HG03103 (cell line): ENCODE data around the gene BCL2L11.

ENCODE experiments used
- ATAC-seq: cut with Tn5 transposase; IDR thresholded peaks from one replicate; pipeline ENCODE4 v1.9.1; 2021; ENCODE audit warnings: low read depth; ENCODE audit not compliant: unreplicated experiment

BCL2L11 gene

DNA sequence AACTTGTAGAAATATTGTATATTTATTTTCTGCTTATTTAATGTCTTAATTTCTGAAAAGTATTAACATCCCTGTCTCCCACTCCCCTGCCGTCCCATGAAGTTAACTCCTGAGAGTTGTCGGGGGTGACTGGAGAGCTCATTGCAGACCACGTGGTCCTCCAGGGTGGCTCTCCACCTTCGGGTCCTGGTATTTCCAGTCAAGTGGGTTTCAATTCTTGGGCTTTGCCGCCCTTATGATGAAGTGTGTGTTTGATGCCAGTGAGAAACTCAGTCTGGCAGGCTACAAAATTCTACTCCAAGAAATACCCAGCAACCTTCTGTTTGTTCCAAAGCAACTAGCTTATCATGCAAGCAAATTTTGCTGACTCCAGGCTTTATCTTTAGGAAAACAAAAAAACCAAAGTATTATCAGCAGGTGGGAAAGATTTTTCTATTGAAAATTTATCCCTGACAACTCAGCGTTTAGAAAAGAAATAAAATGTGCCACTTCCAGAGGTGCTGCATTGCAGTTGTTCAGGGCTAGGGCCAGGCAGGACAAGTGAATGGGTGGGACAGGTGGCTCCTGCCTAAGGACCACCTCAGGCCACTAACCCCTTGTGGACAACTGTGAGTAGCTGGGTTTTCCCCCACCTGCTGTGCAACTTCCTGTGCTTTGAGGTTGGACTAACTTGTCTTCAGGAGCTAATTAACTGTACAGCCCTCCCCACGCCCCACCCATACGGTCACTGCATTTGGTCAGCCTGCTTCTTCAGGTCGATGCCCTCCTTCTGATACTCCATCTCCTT, 46.6 kb downstream of the BCL2L11 start:
- ATAC-seq: no peak

DNA sequence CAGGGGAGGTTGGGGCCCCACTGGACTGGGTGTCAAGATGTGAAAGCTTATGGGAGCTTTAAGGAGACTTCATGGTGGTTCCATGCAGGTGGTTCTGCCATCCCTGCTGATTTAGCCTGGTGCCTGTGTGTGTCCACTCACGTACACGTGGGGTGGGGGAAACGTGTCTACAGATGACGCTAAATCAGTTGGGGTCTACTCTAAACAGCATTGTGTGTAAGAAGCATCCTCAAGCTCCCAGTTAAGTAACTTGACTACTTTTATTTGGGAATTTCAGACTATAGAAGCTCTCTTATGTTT, 47.1 kb downstream of the BCL2L11 start:
- no peak for ATAC-seq

DNA sequence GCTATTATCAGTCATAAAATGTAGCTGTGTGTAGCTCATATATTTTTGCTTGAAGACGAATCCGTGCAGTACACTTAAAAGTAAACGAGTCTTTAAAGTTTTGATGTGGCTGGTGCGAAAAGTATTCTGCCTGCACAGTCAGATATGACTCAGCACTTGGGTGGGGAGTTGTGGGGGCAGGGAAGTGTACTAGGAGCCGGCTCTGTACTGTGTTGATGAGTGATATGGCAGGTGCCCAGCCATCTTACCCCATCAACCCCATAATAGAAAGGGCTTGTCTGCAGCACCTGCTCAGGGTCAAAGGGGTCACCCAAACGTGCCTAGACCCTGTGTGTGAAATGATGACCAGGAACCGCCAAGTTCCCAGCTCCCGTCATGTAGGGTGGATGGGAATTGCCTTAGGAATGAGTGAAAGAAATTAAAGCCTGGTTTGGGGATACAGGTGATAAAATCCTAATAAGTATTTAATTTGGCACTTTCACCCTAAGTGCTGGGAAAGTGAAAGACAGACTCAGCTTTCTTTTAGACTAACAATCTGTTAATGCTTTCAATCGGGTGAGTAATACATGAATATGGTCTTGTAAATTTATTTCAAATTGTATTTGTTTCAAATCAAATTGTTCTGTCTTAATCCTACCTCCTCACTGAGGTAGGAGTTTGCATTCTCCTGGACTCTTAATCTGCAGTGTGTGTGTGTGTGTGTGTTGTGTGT, 48.0 kb downstream of the BCL2L11 start:
- no peak for ATAC-seq

DNA sequence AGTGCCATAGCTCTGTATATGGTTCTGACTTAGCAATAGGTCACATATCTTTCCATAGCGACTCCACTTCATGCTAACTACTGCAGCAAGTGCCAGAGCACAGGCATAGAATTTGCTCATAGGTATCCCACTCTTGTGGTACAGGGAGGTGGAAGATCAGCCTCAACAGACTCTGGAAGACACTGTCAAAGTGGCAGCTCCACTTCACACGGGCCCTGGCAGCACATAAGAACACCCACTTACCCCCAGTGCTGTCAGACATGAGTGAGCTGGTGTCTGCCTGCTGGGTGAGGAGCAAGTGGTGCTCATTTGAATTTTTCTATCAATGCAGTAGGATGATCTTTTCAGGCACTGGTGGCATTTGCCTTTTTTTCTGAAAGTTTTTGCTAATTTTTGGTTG, 48.6 kb downstream of the BCL2L11 start:
- ATAC-seq: no peak

DNA sequence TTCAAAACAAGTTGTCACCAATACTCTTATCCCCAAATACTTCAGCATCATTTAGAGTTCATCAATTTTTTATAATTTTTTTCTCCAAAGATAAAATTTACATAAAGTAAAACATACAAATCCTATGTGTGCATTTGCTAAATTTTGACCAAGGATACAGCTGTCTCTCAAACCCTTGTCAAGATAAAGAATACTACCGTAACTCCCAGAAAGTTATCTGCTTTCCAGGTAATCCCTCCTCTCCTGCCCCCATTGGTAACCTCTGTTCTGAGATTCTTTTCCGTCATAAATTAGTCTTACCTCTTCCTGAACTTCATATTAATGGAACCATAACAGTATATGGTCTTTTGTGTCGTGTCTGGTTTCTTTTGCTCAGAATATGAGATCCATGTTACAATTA, 49.2 kb downstream of the BCL2L11 start:
- ATAC-seq: no peak

DNA sequence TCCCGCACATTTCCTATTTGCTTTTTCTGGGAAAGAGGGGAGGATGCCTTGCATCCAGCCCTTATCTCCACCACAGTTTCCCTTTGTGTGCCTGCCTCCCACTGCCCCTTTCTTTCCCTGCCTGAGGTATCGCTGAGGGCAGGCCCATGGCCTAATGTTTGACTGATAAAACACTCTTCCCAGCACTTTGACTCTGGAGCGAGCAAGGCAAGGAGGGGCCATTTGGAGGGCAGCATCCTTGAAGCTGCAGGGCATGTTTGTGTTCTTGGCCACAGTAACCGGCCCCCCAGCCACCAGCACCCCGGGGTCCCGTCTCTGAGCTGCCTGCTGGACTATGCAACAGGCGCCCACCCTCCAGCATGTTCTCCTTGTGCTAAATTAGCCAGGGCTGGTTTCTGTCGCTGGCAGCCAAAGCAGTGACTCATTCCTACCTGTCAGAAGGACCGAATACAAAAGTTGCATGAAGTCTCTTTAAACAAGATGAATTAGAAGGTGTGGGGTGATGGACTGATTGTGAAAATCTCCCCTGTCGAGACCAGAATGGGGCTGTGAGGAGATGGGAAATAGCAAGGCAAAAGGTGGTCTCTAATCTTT, 50.7 kb downstream of the BCL2L11 start:
- ATAC-seq: no peak

DNA sequence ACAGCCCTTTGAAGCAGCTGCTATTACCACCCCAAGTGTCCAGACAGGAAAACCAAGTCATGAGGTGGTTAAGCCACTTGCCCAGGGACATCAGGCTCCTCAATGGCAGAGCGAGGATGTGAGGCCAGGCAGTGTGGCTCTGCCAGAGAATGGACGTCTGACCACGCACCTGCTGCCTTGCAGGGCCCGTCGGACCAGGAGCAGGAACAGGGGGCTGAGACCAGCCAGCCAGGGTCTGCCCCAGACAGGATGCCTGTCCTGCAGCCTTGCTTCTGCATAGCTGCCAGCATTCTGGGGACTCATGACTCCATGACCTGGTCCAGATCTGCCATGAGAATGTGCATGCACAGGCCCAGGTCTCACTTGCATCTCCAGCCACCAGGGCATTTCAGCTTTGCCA, 52.0 kb downstream of the BCL2L11 start:
- ATAC-seq: no peak

DNA sequence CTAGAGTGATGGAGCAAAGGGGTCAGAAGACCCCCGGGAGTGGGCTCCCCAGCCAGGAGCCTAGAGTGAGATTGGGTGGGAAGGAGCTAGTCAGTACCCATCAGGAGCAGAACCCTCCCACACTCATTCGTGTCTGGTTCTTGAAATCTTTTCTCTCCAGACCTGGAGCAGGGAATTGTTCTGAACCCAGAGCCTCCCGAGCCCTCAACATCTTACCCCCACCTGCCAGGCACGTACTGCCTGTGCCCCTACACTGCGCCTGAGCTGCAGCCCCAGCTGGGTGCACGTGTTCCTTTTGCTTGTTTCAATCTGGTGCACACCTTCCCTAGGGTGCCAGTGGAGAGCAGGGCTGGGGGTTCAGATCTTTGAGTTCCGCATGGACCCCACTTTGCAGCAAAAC, 52.6 kb downstream of the BCL2L11 start:
- ATAC-seq: no peak

DNA sequence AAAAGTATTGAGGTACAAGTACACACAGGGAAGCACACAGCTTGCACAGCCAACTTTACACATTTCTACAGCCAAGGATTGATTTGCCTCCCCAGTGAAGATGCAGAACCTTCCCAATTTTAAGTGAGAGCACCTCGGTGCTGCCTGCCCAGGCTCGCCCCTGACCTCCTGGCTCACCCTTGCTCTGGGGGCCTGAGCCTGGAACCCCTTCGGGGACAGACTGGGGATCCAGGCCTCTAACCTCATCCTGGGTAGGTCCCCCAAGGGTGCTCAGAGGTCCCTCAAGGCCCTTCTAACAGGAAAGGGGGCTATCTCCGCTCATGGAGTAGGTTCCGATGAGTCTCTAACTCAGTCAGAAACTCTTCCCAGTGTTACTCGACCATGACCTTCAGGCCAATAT, 53.1 kb downstream of the BCL2L11 start:
- ATAC-seq: no peak

DNA sequence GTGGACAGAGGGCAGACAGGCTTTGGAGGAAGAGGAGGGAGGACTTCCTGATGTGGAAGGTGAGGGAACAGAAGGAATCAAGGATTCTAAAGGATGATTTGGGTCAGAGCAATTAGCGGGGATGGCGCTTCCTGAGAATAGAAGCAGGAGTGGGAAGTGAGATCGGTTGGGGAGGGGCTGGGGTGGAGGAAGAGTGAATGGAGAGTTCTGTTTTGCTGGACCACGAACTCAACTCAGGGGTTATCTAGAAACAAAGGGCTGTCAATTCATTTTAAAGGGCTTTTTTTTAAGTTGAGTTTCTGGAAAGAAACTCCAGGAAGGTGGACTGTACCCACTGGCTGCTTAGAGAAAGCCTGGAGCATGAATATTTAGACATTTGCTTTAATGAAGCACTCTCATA, 54.9 kb downstream of the BCL2L11 start:
- ATAC-seq: no peak

DNA sequence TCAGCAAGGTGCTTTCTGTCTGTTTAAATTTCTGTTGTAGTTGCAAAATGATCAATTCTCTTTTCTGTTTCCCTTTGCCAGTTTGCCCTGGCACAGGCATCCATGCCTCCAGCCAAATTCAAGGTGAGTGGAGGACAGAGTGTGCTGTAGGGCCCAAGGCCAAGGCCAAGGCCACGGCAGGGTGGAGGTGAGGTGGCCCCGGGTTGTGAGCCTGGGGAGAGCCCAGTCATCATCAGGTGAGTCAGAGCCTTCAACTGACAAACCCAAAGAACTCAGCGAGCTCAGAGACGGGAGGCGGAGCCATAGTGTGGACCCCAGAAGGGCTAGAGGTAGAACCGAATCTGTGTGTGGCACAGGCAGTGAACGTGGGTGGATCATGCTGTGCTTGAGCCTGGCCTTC, 55.7 kb downstream of the BCL2L11 start:
- ATAC-seq: no peak

DNA sequence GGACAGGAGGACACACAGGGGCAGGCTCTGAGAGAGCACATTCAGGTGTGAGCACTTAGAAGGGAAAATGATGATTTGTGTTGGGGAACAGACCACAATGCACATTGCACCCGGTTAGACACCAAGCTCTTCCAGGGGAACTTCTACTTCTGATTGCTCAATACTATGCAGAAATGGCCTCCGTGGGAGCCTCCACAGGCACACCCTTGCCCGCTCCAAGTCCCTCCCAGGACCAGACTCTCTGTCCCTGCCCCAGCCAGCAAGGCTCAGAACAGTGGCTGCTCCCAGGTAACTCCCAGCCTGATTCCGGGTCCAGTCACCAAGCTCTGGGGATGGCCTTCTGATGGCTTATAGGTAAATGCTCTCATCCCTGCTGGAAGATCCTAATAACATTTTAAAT, 56.2 kb downstream of the BCL2L11 start:
- no peak for ATAC-seq

DNA sequence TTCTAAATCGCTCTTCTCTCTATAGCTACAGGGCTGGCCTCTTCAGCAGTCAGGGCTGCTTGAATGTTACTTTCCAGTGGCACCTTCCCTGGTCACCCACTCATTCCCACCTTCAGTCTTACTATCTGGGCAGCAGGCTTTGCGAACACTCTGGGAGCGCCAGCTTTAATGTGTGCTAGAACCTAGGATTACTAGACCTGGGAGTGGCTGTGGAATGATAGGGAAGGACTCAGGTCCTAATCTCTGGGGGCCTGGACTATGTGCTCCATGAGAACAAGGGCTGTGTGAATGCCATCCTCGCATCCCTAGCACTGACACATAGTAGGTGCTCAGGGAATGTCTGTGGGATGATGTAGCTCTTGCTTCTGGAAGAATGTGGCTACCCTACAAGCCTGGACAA, 57.6 kb downstream of the BCL2L11 start:
- no peak for ATAC-seq

DNA sequence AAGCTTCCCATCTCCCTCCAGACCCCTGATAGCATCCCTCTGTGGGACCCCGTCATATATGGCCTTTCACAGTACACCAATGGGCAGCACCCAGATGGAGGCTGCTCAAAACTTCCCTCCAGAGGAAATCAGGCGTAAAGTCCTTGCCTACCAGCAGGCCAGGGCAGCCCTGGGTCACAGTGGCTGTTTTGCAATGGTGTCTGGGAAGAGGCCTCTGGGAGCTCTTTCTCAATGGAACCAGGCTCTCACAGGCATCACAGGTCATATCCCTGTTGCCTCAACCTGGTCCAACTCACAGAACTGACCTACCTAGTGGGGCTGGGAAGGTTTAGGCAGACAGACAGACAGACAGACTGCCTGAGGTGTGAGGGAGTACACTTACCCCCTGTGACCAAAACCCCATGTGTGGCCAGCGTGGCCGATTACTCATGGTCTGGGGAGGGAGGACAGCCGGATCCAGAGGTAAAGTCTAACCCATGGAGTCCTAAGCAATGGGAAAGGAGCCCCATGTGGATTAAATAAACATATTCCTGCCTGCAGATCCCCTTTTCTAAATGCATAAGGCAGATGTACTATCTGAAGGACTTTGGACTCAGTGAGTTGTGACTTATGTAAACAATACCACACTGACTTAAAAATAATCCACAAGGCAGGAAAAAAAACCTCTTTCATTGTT, 58.2 kb downstream of the BCL2L11 start:
- ATAC-seq: no peak

DNA sequence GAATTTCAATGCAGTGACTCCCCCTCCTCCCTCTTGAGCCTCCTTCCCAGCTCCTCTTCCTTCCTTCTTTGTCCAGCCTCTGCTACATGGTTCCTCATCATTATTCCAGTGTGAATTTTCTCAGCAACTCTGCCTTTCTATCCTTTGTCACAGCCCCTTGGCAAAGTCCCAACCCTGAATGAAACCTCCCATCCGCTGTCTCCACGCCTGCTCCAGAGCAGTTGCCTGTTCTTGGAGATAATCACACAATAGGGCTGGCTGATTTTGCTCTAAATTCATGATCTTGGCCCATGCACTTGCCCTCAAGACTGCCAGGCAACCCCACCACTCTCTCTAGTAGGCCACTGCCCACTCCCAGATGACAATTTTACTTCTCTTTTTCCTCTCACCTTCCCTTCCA, 61.4 kb downstream of the BCL2L11 start:
- ATAC-seq: no peak

DNA sequence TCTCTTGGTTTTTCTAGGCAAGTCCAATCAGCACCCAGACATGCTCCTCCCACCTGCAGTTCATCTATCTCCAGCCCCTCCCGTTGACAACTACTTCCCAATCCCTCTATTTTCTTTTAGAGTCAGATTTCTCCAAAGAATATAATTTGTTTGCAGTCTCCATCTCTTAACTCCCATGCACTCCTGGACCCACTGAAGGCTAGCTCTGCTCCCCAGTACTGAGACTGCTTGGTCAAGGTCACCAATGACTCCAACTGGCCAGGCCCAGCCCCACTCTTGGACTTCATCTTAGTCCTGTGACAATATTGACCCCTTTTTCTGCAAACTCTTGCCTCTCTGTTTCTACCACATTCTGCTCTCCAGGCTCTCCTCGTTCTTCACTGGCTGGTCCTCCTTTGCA, 62.0 kb downstream of the BCL2L11 start:
- ATAC-seq: no peak

DNA sequence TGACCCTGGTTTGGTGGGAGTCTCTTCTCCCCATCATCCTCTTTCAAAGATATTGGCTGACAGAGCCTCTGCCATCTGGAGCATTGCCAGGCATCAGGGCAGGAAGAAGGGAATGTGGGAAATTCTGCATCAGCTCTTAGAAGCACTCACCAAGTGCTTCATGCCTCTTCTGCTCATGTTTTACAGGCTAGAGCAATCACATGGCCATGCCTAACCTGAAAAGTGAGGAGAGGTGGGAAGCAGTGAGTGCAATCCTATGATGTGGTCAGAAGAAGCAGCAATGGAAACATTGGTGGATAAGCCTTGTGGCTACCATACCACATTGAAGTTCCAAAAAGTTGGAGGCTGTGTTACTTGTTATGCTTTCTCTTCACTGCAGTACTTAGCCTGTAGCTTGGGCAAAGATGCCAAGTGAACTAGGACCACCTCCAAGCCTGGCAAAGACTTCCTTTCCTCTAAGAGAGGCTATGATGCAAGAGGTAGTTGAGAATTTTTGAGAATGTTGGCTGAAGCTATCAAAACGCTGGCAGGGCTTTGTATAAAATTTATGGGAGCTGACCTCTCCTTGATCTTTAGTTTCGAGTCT, 64.1 kb downstream of the BCL2L11 start:
- ATAC-seq: no peak

DNA sequence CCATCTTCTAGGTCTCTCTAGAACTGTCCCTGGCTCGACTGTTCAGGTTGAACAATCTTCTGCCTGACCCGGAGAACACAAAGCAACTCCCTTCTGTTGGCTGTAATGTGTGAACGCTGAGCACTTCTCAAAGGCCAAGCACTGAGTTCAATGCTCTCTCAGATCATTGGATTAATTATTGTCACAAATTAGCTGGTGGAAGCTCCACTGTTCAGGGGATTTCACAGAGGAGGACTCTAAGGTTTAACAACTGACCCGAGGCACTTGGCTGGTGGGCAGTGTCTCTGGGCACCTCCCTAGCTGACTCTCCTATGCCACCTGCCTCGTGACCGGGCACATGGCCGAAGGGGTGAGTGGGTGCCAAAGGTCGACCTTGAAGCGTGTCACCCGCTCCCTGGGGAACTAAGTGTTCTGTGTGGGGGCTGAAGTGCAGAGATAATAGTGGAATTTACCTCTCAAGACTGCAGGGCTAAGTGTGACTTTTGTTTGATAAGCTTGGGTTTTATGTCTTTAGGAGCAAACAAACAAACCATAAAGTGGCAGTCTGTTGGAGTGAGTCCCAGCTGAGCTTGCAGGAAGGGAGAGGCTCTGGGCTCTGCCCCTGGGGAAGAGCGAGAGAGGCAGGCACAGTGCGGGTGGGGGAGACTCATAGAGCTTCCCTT, 64.8 kb downstream of the BCL2L11 start:
- no peak for ATAC-seq

DNA sequence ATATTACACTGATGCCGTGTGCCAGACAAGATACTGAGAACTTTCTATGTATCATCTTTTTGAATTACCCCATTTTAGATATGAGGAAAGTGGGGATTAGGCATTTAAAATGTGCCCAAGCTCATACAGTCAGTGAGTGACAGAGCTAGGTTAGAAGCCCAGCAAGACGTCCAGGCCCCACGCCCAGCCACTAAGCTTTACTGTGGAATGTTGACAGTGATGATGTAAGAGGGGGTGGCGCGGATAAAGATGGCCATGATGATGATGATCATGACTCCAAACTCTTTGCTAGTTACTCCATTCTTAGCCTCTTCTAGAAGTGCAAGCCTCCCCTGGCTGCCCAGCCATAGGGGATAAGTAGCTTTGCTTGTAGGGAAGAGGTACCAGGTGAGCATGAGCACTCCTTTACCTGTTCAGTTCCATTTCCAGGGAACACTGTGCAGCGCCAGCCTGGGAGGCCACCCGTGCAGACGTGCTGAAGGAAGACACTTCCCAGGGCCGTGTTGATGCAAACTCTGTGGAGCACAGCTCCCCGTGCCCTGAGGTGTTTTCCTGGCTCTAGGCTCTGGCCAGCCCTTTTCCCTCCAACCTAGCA, 65.5 kb downstream of the BCL2L11 start:
- ATAC-seq: no peak

DNA sequence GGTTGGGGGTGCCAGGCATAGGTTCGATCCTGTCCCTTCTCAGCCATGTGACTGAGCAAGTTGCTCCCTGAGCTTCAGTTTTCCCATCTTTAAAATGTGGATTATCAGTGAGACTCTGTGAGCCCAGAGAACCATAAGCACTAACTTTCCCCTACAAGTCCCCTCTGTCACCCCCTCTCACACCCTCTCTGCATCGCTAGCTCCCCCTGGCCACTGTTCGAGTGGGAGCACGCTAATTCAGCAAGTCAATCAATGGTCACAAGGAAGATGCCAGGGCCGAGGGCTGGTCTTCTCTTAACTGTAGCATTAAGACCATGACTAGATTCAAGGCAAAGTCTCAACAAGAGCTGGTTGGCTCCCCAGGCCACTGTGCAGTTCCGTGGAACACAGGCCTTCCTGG, 66.2 kb downstream of the BCL2L11 start:
- no peak for ATAC-seq
